HG03039 (cell line): ENCODE results near the gene GPT2.
"Not testable (repeated sequence)": the region's sequence is repeated elsewhere in the genome, so short reads cannot be mapped to it uniquely, and the experiment has no call there.

Source experiments
- ATAC-seq: cut with Tn5 transposase; IDR thresholded peaks from one replicate; pipeline ENCODE4 v1.9.1; 2021; ENCODE audit warnings: mild to moderate bottlenecking, moderate library complexity; ENCODE audit not compliant: unreplicated experiment

GPT2 gene

GRCh38 chr16:46918905-46919792 lies 35.0 kb downstream of the GPT2 start:
- ATAC-seq, result peak; percentile 76

- ATAC-seq, result no peak
Measured at GRCh38 chr16:46920402-46921068, 36.4 kb downstream of the GPT2 start.

- ATAC-seq, result no peak
Measured at GRCh38 chr16:46922239-46922638, 38.1 kb downstream of the GPT2 start.

GRCh38 chr16:46923513-46924295 lies 39.5 kb downstream of the GPT2 start:
- no peak for ATAC-seq

GRCh38 chr16:46924402-46924801 lies 40.2 kb downstream of the GPT2 start:
- ATAC-seq, result no peak

GRCh38 chr16:46926470-46927225 lies 42.5 kb downstream of the GPT2 start:
- ATAC-seq, result no peak

- no peak for ATAC-seq
Measured at GRCh38 chr16:46927273-46927672, 43.1 kb downstream of the GPT2 start.

GRCh38 chr16:46928811-46929210 lies 44.6 kb downstream of the GPT2 start:
- ATAC-seq, result no peak

GRCh38 chr16:46929378-46930332 lies 45.5 kb downstream of the GPT2 start:
- no peak for ATAC-seq

- no peak for ATAC-seq
Measured at GRCh38 chr16:46930861-46931260, 46.7 kb downstream of the GPT2 start.

GRCh38 chr16:46932802-46933201 lies 48.6 kb downstream of the GPT2 start:
- no peak for ATAC-seq

- no peak for ATAC-seq
Measured at GRCh38 chr16:46937536-46937935, 53.4 kb downstream of the GPT2 start.

- not testable (repeated sequence) for ATAC-seq
Measured at GRCh38 chr16:46944713-46945112, 60.6 kb downstream of the GPT2 start.

GRCh38 chr16:46947900-46948547 lies 63.9 kb downstream of the GPT2 start:
- no peak for ATAC-seq

GRCh38 chr16:46948548-46949166 lies 64.5 kb downstream of the GPT2 start:
- no peak for ATAC-seq

GRCh38 chr16:46949241-46949892 lies 65.2 kb downstream of the GPT2 start:
- ATAC-seq, result no peak

- ATAC-seq, result no peak
Measured at GRCh38 chr16:46950009-46950408, 65.8 kb downstream of the GPT2 start.

- no peak for ATAC-seq
Measured at GRCh38 chr16:46954562-46954961, 70.4 kb downstream of the GPT2 start.
